Activated CD4-positive, alpha-beta T cell treated with anti-CD3 and anti-CD28 coated beads, Interleukin-2, amount 50 U/mL, for 4 hours (primary cell): ENCODE results near the gene OR5B21.

Experiments
- DNase-seq, 2 experiments: peaks; one replicate each; pipeline ENCODE4 v3.0.0-alpha.2; 2020

OR5B21 gene

GRCh38 chr11:58490827-58491226 is 17.1 kb downstream of the OR5B21 start:
- no peak for DNase-seq

DNA sequence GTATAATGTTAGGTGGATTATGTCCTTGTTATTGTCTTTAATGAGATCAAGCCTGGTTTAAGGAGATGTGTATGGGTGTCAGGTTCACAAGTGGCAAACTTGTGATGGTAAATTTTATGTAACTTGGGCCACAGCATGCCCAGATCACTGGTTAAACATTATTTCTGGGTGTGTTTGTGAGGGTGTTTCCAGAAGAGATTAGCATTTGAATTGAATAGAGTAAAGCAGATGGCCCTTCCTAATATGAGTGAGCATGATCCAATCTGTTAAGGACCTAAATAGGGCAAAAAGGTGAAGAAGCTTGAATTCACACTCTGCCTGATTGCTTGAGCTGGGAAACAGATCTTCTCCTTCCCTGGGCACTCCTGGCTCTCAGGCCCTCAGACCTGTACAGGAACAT is 20.7 kb downstream of the OR5B21 start:
- no peak for DNase-seq

GRCh38 chr11:58485961-58486360 is 21.9 kb downstream of the OR5B21 start:
- DNase-seq = no peak

DNA sequence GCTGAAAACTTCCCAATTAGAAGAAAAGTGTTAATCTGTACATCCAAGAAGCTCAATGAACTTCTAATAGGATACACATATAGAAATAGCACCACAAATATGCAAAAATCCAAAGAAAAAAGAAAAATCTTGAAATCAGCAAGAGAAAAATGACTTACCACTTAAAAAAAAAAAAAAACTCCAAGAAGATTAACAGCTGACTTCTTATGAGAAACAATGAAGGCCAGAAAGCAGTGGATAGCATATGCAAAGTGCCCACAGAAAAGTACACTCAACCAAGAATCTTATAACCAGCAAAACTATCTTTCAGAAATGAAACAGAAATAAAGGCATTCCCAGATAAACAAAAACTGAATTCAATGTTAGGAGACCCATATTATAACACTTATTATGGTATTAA is 36.0 kb downstream of the OR5B21 start:
- DNase-seq = no peak

DNA sequence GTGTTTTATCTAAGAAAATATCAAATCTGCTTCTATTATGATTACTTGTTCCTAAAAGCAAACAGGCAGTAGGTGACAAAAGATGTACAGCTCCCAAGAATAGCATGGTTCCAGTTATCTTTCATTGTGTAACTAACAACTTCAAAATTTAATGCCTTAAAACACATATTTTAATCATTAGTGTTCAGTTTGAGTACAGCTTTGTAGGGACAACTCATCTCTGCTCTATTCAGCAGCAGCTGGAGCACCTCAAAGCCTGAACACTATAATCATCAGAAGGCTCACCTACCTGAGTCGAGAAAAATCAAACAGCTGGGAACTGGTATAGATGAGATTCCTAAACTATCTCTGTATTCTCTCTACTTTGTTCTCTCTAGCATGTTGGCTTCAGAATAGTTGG is 41.6 kb downstream of the OR5B21 start:
- DNase-seq = no peak

DNA sequence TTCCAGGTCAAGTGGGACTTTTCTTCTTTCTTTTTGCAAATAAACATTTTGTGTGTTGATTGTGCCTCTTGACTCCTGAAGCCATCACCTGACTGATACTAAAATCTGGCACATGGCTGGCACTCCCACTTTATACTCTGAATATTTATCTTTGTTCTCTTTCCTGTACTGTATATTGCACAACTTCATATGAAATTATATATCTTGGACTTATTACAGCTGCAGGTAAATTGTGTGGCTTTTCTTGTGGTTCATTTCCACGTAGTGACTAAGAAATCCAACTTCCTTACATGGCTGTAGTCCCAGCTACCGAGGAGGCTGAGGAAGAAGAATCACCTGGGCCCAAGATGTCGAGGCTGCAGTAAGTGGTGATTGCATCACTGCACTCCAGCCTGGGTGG is 42.2 kb downstream of the OR5B21 start:
- DNase-seq = no peak
